HCT116 (cell line): Measurements from ENCODE around the gene DBNL. TPM values are rescaled to one million over a fixed set of nuclear protein-coding genes. Genes with fewer than 3 reads are reported as not detected.

ENCODE experiments used
- EGR1 ChIP-seq: IDR thresholded peaks from 2 replicates; pipeline ENCODE4 v1.6.1; 2012; ENCODE audit warnings: low read depth
- EZH2phosphoT487 ChIP-seq: fragments of 200-600 bp; IDR thresholded peaks from 2 replicates; pipeline ENCODE4 v1.6.1; 2018; ENCODE audit warnings: antibody characterized with exemption, borderline replicate concordance
- FOSL1 ChIP-seq: IDR thresholded peaks from 2 replicates; pipeline ENCODE4 v1.6.1; 2012; ENCODE audit warnings: low read depth
- JUND ChIP-seq: IDR thresholded peaks from 2 replicates; pipeline ENCODE4 v1.6.1; 2012
- RAD21 ChIP-seq: IDR thresholded peaks from 2 replicates; pipeline ENCODE4 v1.6.1; 2012; ENCODE audit warnings: low read depth, mild to moderate bottlenecking
- SP1 ChIP-seq: IDR thresholded peaks from 2 replicates; pipeline ENCODE4 v1.6.1; 2012; ENCODE audit warnings: low read depth
- total RNA-seq: library from RNA; stranded (reverse); gene quantifications from one replicate; pipeline ENCODE4 v1.2.1, GENCODE V29; 2021; ENCODE audit not compliant: unreplicated experiment
- TF ChIP-seq, protein P1 (sequence below): IDR thresholded peaks from 2 replicates; pipeline ENCODE4 v1.6.1; 2011; ENCODE audit warnings: mild to moderate bottlenecking, low read length, moderate library complexity; ENCODE audit not compliant: insufficient replicate concordance; ENCODE audit errors: extremely low read depth
- TF ChIP-seq, protein P2 (sequence below), 3 experiments: fragments of 200-600 bp in 1 of 3; sonication (generic) in 1 of 3; IDR thresholded peaks in 2 of 3; conservative IDR thresholded peaks in 1 of 3; 2 replicates each; pipeline ENCODE4 v1.5.1; 2012 to 2017; ENCODE audit warnings: low read depth in 2 of 3, low read length in 2 of 3, antibody characterized with exemption in 1 of 3, borderline replicate concordance in 1 of 3, control low read depth in 1 of 3, mild to moderate bottlenecking in 1 of 3, mixed read lengths in 1 of 3, mixed run types in 1 of 3, moderate library complexity in 1 of 3; ENCODE audit not compliant: insufficient read depth in 1 of 3
- TF ChIP-seq, protein P3 (sequence below): IDR thresholded peaks from 2 replicates; pipeline ENCODE4 v1.6.1; 2012

Gene DBNL
- total RNA-seq, 1 experiment from 2014 or later, result 39.4 TPM

DNA sequence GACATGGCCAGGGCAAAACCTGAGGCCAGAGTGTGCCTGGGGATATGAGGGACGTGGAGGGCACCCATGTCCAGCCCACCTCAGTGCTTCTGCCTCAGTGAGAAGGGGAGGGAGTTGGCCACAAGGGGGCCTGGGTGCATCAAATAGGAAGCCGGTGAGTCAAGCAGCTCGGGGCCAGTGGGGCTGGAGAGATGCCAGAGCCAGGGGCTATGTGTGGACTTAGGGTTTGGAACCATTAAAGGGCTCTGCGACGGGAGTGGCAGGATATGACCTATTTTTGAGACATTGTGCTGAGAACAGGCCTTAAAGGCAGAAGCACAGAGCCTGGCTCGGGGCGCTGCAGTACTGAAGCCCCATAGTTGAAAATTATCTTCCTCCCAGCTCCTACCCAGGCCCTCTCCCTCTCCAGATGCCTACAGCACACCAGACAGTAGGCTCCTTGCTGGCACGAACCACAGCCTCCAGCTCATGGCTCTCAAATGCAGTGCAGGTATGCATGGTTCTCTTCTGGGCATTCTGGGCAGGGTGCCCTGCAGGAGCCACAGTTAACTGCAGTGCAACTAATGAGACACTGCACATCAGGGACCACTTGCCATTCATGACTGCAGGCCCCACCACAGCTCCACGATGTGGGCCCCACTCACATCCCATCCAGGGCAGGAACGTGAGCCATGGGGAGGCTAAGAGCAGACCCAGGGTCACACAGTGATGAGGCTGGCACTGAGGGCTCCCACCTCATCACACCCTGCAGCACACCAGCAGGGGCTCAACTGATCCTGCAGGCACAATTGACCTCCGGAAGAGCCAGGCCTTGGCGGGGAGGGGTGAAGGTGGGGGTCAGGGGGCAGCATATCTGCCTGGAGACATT, 28.1 kb downstream of the DBNL start (continued):
- TF ChIP-seq, protein P1, sequence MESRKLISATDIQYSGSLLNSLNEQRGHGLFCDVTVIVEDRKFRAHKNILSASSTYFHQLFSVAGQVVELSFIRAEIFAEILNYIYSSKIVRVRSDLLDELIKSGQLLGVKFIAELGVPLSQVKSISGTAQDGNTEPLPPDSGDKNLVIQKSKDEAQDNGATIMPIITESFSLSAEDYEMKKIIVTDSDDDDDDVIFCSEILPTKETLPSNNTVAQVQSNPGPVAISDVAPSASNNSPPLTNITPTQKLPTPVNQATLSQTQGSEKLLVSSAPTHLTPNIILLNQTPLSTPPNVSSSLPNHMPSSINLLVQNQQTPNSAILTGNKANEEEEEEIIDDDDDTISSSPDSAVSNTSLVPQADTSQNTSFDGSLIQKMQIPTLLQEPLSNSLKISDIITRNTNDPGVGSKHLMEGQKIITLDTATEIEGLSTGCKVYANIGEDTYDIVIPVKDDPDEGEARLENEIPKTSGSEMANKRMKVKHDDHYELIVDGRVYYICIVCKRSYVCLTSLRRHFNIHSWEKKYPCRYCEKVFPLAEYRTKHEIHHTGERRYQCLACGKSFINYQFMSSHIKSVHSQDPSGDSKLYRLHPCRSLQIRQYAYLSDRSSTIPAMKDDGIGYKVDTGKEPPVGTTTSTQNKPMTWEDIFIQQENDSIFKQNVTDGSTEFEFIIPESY, result no peak
- peak; percentile 69 for TF ChIP-seq RAD21
- TF ChIP-seq, protein P2, sequence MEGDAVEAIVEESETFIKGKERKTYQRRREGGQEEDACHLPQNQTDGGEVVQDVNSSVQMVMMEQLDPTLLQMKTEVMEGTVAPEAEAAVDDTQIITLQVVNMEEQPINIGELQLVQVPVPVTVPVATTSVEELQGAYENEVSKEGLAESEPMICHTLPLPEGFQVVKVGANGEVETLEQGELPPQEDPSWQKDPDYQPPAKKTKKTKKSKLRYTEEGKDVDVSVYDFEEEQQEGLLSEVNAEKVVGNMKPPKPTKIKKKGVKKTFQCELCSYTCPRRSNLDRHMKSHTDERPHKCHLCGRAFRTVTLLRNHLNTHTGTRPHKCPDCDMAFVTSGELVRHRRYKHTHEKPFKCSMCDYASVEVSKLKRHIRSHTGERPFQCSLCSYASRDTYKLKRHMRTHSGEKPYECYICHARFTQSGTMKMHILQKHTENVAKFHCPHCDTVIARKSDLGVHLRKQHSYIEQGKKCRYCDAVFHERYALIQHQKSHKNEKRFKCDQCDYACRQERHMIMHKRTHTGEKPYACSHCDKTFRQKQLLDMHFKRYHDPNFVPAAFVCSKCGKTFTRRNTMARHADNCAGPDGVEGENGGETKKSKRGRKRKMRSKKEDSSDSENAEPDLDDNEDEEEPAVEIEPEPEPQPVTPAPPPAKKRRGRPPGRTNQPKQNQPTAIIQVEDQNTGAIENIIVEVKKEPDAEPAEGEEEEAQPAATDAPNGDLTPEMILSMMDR (IDR thresholded peaks at IDR 0.05 in 2 of 3, conservative IDR thresholded peaks at IDR 0.05 in 1 of 3; ENCODE audit: borderline replicate concordance in 1 of 3, insufficient read depth in 1 of 3, low read depth in 2 of 3, low read length in 2 of 3), result peak; percentile 57 to 83 (median 72); a peak in 5 of 6 replicates
- no peak for TF ChIP-seq EGR1
- TF ChIP-seq, protein P3, sequence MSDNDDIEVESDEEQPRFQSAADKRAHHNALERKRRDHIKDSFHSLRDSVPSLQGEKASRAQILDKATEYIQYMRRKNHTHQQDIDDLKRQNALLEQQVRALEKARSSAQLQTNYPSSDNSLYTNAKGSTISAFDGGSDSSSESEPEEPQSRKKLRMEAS, result no peak
- TF ChIP-seq EZH2phosphoT487, result no peak
- no peak for TF ChIP-seq JUND
- TF ChIP-seq FOSL1, result no peak
- TF ChIP-seq SP1, result no peak
